ENCODE measurements around the gene CYSRT1.

Gene CYSRT1

GRCh38 chr9:137212520-137212919 is 12.5 kb upstream of the CYSRT1 start:
- no peak for DNase-seq (ENCODE audit: low spot score)

GRCh38 chr9:137213160-137214060 is 11.6 kb upstream of the CYSRT1 start:
- DNase-seq (ENCODE audit: low spot score): no peak

GRCh38 chr9:137214620-137215019 is 10.4 kb upstream of the CYSRT1 start:
- no peak for DNase-seq (ENCODE audit: low spot score)

- DNase-seq (ENCODE audit: low spot score): no peak
Observed at GRCh38 chr9:137215196-137215986, 9.6 kb upstream of the CYSRT1 start.

- no peak for DNase-seq (ENCODE audit: low spot score)
Observed at GRCh38 chr9:137216188-137216965, 8.6 kb upstream of the CYSRT1 start.

- DNase-seq (ENCODE audit: low spot score): peak; percentile 94
Observed at GRCh38 chr9:137217276-137218211, 7.4 kb upstream of the CYSRT1 start.

GRCh38 chr9:137218212-137218753 is 6.7 kb upstream of the CYSRT1 start:
- DNase-seq (ENCODE audit: low spot score): no peak

- DNase-seq (ENCODE audit: low spot score): peak; percentile 89
Observed at GRCh38 chr9:137218754-137219271, 6.2 kb upstream of the CYSRT1 start.

- DNase-seq (ENCODE audit: low spot score): no peak
Observed at GRCh38 chr9:137219757-137220316, 5.1 kb upstream of the CYSRT1 start.

GRCh38 chr9:137220317-137221094 is 4.5 kb upstream of the CYSRT1 start:
- DNase-seq (ENCODE audit: low spot score): no peak

GRCh38 chr9:137221095-137221505 is 3.9 kb upstream of the CYSRT1 start:
- DNase-seq (ENCODE audit: low spot score): no peak

- no peak for DNase-seq (ENCODE audit: low spot score)
Observed at GRCh38 chr9:137221506-137222111, 3.4 kb upstream of the CYSRT1 start.

- DNase-seq (ENCODE audit: low spot score): no peak
Observed at GRCh38 chr9:137222190-137223077, 2.5 kb upstream of the CYSRT1 start, which contains the start of gene RNF208. Gene RNF208, minus strand, starts transcription at chr9:137222240. Its CDS starts 1,028 bp downstream, at chr9:137221212.

GRCh38 chr9:137223078-137223970 is 1.6 kb upstream of the CYSRT1 start:
- peak; percentile 99 for DNase-seq (ENCODE audit: low spot score)

- no peak for DNase-seq (ENCODE audit: low spot score)
Observed at GRCh38 chr9:137225699-137226331, 841 bp downstream of the CYSRT1 start.

- no peak for DNase-seq (ENCODE audit: low spot score)
Observed at GRCh38 chr9:137226338-137227053, 1.5 kb downstream of the CYSRT1 start.

Data from COLO829 (cell line).